ENCODE results near the gene OSBPL9. TPM values are rescaled to one million over a fixed set of nuclear protein-coding genes. Genes with fewer than 3 reads are reported as not detected.

OSBPL9 gene
- total and polyA plus RNA-seq, 9 of the 15 experiments (the other 6 are each of a cell fraction or from before 2014, with no cell fraction given) = 43.9 to 217 (median 170) TPM

DNA sequence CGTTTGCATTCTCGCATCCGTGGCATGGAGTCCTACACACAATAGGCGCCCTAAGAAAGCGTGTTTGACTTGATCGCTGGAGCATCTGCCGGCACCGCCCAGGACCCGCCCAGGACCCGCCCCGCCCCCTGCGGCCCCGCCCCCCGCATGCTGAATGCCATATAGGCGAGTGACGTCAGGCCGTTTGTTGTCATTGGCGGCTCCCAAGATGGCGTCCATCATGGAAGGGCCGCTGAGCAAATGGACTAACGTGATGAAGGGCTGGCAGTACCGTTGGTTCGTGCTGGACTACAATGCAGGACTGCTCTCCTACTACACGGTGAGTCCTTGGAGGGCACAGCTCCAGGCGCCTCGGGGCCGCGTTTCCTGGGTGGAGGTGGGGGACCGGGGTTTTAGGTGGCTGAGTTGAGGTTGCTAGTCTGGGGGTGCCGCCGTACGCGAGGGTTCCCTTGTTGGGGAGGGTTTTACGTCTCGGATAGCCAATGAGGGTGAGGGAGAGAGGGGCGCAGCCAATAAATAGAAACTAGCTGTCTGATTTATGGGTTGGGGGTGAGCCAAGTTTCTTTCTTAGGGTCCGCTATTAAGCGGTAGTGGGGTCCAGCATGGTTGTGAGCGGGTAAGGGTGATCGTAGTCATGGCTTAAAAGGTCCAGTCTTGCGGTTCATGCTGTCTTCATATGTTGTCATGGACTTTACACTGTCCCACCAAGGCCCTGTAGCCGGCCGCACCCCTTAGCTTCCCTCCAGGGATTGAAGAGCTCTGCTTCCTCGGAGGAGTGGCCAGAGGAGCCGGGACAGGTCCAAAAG, at the start of gene OSBPL9 (continued):
- peak in 1 of 2 experiments; percentile 30 for TF ChIP-seq E2F6 (IDR thresholded peaks at IDR 0.05; ENCODE audit: borderline replicate concordance in 1 of 2, extremely low read depth in 1 of 2, insufficient read depth in 1 of 2, insufficient read length in 1 of 2, low read depth in 1 of 2, low read length in 1 of 2, poor library complexity in 1 of 2, severe bottlenecking in 1 of 2)
- peak; percentile 86 to 98 (median 96) for TF ChIP-seq YY1 (IDR thresholded peaks at IDR 0.05; ENCODE audit: borderline replicate concordance in 1 of 3, control insufficient read depth in 1 of 3, extremely low read depth in 1 of 3, insufficient read depth in 3 of 3, insufficient read length in 1 of 3, insufficient replicate concordance in 2 of 3, low read depth in 1 of 3, low read length in 2 of 3)
- TF ChIP-seq SPI1 (IDR thresholded peaks at IDR 0.05; ENCODE audit: borderline replicate concordance, low read depth, low read length) = no peak
- 0 out of 2 replicates have a peak, but pooled peaks have one; percentile 13 for TF ChIP-seq SMARCE1 (IDR thresholded peaks at IDR 0.05)
- TF ChIP-seq SAP30 (IDR thresholded peaks at IDR 0.05; ENCODE audit: borderline replicate concordance, insufficient read depth, low read depth, low read length, poor library complexity, severe bottlenecking) = peak; percentile 80
- TF ChIP-seq DIDO1 (tag; IDR thresholded peaks at IDR 0.05; ENCODE audit: low read depth) = 0 out of 2 replicates have a peak, but pooled peaks have one; percentile 51
- peak; percentile 54; the same call in 1 of the 2 replicates for TF ChIP-seq POLR2H (tag; IDR thresholded peaks at IDR 0.05; ENCODE audit: low read depth)
- peak; percentile 82; the same call in 1 of the 2 replicates for TF ChIP-seq IRF1 (CRISPR knock-in tag; IDR thresholded peaks at IDR 0.05; ENCODE audit: borderline replicate concordance)
- peak; percentile 77; the same call in 1 of the 2 replicates for TF ChIP-seq HBP1 (CRISPR knock-in tag; IDR thresholded peaks at IDR 0.05)
- TF ChIP-seq, protein P1, sequence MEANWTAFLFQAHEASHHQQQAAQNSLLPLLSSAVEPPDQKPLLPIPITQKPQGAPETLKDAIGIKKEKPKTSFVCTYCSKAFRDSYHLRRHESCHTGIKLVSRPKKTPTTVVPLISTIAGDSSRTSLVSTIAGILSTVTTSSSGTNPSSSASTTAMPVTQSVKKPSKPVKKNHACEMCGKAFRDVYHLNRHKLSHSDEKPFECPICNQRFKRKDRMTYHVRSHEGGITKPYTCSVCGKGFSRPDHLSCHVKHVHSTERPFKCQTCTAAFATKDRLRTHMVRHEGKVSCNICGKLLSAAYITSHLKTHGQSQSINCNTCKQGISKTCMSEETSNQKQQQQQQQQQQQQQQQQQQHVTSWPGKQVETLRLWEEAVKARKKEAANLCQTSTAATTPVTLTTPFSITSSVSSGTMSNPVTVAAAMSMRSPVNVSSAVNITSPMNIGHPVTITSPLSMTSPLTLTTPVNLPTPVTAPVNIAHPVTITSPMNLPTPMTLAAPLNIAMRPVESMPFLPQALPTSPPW (CRISPR knock-in tag; IDR thresholded peaks at IDR 0.05) = peak; percentile 78
- peak; percentile 52; the same call in 1 of the 2 replicates for TF ChIP-seq BCOR (IDR thresholded peaks at IDR 0.05)
- TF ChIP-seq, protein P2, sequence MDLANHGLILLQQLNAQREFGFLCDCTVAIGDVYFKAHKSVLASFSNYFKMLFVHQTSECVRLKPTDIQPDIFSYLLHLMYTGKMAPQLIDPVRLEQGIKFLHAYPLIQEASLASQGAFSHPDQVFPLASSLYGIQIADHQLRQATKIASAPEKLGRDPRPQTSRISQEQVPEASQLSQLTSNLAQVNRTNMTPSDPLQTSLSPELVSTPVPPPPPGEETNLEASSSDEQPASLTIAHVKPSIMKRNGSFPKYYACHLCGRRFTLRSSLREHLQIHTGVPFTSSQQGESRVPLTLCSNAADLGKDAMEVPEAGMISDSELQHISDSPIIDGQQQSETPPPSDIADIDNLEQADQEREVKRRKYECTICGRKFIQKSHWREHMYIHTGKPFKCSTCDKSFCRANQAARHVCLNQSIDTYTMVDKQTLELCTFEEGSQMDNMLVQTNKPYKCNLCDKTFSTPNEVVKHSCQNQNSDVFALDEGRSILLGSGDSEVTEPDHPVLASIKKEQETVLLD (IDR thresholded peaks at IDR 0.05) = no peak
